GM21576 (cell line): ENCODE measurements around the gene RANBP2.
"Not testable (repeated sequence)": the region's sequence is repeated elsewhere in the genome, so short reads cannot be mapped to it uniquely, and the experiment has no call there.

ENCODE experiments used
- ATAC-seq: cut with Tn5 transposase; IDR thresholded peaks from one replicate; pipeline ENCODE4 v1.9.1; 2021; ENCODE audit warnings: mild to moderate bottlenecking, moderate library complexity; ENCODE audit not compliant: unreplicated experiment

The RANBP2 gene

GRCh38 chr2:108719149-108720044 lies at the start of gene RANBP2:
TSS of gene RANBP2 (plus strand) at chr2:108719482. CDS start at chr2:108719607, 125 bp downstream.
- peak; percentile 98 for ATAC-seq

- not testable (repeated sequence) for ATAC-seq
Observed at GRCh38 chr2:108670282-108670681, 49.0 kb upstream of the RANBP2 start.

GRCh38 chr2:108672200-108672805 lies 47.0 kb upstream of the RANBP2 start:
- ATAC-seq: not testable (repeated sequence)

GRCh38 chr2:108676522-108676921 lies 42.8 kb upstream of the RANBP2 start:
- not testable (repeated sequence) for ATAC-seq

- not testable (repeated sequence) for ATAC-seq
Observed at GRCh38 chr2:108677239-108677744, 42.0 kb upstream of the RANBP2 start.

GRCh38 chr2:108678198-108678651 lies 41.1 kb upstream of the RANBP2 start:
- not testable (repeated sequence) for ATAC-seq

GRCh38 chr2:108680805-108681204 lies 38.5 kb upstream of the RANBP2 start:
- ATAC-seq: not testable (repeated sequence)

- ATAC-seq: not testable (repeated sequence)
Observed at GRCh38 chr2:108688818-108689756, 30.2 kb upstream of the RANBP2 start.

GRCh38 chr2:108690001-108690400 lies 29.3 kb upstream of the RANBP2 start:
- peak; percentile 83 for ATAC-seq

- no peak for ATAC-seq
Observed at GRCh38 chr2:108691447-108691846, 27.8 kb upstream of the RANBP2 start.

- ATAC-seq: no peak
Observed at GRCh38 chr2:108701208-108701607, 18.1 kb upstream of the RANBP2 start.

GRCh38 chr2:108701806-108702205 lies 17.5 kb upstream of the RANBP2 start:
- ATAC-seq: no peak

- ATAC-seq: no peak
Observed at GRCh38 chr2:108704871-108705270, 14.4 kb upstream of the RANBP2 start.

- no peak for ATAC-seq
Observed at GRCh38 chr2:108707300-108707699, 12.0 kb upstream of the RANBP2 start.

GRCh38 chr2:108716971-108717370 lies 2.3 kb upstream of the RANBP2 start:
- ATAC-seq: not testable (repeated sequence)

GRCh38 chr2:108726048-108726447 lies 6.8 kb downstream of the RANBP2 start:
- ATAC-seq: not testable (repeated sequence)

GRCh38 chr2:108734656-108735055 lies 15.4 kb downstream of the RANBP2 start:
- ATAC-seq: not testable (repeated sequence)

GRCh38 chr2:108757973-108758372 lies 38.7 kb downstream of the RANBP2 start:
- ATAC-seq: not testable (repeated sequence)

- not testable (repeated sequence) for ATAC-seq
Observed at GRCh38 chr2:108762618-108763017, 43.3 kb downstream of the RANBP2 start.

GRCh38 chr2:108766671-108767070 lies 47.4 kb downstream of the RANBP2 start:
- ATAC-seq: not testable (repeated sequence)
